Femur (tissue), 1 donor: Measurements from ENCODE around the gene PRR12.
"Not testable (repeated sequence)": the region's sequence is repeated elsewhere in the genome, so short reads cannot be mapped to it uniquely, and the experiment has no call there.

Experiments
- DNase-seq: peaks from one replicate; pipeline ENCODE4 v3.0.0-alpha.2; 2017

The PRR12 gene

DNA sequence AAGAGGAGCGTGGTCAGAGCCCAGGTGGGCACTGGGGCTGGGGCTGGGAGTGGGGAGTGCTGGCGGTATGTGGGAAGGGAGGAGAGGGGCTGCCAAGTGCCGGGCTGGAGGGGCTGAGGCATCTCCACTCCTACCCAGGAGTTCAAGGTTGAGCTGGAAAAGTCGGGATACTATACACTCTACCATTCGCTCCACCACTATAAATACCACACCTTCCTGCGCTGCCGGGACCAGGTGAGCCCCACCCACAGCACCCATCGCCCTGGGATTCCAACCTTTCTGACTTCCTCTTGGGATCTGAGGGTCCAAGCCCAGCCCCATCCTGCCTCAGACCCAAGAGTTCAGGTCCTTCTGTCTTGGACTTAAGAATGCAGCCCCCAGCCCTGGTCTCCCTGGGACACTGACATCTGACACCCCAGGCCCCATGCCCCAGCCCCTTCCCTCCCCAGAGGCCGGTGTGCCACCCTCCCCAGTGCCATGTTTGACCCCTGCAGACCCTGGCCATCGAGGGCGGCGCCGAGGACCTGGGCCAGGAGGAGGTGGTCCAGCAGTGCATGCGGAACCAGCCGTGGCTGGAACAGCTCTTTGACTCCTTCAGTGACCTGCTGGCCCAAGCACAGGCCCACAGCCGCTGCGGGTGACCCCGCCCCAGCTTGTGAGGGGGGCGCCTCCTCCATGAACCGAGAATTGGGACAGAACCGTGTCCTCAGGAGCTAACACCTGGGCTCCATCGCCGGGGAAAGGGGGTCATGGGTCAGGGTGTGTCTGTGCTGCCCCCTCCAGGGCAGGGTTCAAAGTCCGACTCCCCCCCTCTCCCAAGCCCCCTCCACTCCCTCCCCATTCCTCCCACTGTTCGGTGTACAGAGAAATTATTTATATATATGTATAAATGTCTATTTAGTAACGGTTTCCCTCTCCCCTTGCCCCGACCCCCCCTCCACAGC is 34.3 kb downstream of the PRR12 start:
- no peak for DNase-seq

DNA sequence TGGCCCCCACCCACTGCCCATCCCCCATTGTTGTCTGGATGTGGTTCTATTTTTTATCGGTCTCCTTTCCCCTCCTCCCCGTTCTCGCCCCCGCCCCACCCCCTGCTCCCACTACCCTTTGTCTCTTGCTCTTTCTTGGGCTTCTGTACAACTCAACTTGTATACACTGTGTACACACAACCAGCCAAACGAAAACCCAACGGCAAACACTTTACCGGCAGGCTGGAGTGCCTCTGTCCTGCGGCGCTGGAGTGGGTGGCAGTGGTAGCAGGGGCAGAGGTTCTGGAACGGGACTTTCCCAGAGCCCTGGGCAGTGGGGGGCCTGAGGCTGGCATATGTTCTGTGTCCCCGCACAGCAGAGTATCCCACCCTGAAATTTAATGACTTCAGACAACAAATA is 35.2 kb downstream of the PRR12 start:
- no peak for DNase-seq

DNA sequence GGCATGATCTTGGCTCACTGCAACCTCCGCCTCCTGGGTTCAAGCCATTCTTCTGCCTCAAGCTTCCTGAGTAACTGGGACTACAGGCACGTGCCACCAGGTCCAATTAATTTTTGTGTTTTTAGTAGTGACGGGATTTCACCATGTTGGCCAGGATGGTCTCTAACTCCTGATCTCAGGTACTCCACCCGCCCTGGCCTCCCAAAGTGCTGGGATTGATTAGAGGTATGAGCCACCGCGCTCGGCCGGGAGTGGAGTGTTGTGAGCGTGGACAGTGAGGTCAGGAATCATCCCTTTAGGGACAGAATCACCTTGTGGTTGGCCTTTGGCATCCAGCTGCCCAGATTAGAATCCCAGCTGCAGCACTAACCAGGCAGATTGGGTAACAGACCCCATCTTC is 38.7 kb downstream of the PRR12 start:
- DNase-seq: no peak

DNA sequence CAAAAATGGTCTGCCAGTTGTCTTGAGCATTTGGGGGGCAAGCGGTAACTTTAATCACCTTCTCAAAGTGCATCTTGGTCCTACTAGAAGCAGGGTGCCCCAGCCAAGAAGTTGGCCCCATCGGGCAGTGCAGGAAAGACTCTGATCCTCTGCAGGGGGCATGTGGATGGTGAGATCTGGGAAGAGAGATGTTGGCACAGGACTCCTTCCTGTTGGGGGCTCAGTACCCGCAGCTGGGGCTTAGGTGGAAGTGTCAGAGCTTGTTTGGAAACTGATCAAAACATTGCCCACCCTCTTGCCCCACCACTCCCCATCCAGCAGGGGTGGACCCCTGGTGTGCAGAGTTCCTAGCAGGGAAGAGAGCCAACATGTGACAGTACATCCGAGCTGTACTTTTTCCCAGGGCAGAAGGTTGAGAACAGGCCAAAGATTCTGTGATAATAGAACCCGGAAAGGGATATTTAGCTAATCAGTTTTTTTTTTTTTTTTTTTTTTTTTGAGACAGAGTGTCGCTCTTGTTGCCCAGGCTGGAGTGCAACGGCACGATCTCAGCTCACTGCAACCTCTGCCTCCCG is 40.1 kb downstream of the PRR12 start:
- no peak for DNase-seq

DNA sequence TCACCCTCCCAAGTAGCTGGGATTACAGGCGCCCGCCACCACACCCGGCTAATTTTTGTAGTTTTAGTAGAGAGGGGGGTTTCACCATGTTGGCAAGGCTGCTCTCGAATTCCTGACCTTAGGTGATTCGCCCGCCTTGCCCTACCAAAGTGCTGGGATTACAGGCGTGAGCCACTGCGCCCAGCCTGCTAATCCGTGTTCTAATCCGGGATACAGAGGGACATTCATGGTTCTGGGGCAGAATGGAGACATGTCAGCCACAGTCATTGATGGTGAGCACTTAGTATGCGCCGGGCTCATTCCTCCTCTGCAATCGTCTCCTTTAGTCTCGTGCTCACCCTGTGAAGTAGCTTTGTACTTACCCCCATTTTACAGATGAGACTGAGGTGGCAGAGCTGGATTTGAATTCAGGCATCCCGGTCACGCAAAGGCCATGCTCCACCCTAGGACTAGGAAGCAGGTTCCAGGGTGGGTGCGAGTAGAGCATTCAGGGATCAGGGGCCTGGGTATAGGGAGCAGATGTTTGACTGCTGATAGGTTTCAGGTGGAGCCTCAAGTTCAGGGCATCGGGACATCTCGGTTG is 40.7 kb downstream of the PRR12 start:
- DNase-seq: no peak

DNA sequence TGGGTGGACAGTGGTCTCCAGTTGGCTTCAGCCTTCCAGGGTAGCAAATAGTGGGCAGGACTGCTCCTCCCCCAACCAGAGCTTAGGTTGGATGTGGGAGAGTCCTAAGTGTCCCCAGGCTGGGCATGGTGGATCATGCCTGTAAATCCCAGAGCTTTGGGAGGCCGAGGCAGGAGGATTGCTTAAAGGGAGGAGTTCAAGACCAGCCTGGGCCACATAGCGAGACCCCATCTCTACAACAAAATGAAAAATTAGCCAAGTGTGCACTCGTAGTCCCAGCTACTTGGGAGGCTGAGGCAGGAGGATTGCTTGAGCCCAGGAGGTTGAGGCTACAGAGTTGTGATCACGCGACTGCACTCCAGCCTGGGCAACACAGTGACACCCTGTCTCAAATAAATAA is 41.6 kb downstream of the PRR12 start:
- DNase-seq: no peak

DNA sequence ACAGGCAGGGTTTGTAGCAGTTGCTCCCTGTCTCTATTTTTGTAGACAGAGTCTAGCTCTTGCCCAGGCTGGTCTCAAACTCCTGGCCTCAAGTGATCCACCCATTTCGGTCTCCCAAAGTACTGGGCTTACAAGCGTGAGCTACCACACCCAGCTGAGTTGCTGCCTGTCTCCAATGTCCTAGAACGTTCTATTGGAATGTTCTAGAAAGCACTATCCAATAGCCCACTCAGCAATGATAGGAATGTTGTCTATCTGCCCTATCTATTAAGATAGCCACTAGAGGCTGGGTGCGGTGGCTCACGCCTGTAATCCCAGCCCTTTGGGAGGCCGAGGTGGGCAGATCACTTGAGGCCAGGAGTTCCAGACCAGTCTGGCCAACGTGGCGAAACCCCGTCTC is 42.3 kb downstream of the PRR12 start:
- DNase-seq: not testable (repeated sequence)

DNA sequence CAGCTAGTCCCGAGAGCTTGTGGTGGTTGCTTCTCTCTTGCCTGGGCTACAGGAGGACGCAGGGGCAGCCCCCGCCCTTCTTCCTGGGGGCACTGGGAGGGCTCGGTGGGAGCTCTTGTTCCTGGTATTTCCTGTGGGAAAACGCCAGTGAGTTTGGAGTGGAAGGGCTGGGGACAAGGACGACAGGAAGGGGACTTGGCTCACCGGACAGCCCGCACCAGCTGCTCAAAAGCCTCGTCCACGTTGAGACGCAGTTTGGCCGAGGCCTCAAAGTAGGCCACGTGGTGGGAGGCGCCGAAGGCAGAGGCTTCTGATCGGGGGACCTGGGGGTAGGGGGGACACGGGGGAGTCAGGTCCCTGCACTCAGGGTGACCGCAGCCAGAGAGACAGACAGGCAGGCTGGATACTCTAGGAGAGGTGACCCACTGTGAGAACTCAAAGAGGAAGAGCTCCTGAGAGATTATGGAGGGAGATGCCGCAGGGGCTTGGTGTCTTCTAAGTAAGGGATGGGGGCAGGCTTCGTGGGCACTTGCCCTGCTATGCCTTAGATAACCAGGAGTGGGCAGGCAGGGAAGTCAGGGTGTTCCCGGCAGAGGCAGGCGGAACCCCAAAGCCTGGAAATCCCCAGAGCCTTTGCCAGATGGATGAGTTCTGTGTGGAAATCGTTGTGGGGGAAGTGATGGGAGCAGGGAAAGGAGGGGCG is 44.7 kb downstream of the PRR12 start:
- DNase-seq: no peak

DNA sequence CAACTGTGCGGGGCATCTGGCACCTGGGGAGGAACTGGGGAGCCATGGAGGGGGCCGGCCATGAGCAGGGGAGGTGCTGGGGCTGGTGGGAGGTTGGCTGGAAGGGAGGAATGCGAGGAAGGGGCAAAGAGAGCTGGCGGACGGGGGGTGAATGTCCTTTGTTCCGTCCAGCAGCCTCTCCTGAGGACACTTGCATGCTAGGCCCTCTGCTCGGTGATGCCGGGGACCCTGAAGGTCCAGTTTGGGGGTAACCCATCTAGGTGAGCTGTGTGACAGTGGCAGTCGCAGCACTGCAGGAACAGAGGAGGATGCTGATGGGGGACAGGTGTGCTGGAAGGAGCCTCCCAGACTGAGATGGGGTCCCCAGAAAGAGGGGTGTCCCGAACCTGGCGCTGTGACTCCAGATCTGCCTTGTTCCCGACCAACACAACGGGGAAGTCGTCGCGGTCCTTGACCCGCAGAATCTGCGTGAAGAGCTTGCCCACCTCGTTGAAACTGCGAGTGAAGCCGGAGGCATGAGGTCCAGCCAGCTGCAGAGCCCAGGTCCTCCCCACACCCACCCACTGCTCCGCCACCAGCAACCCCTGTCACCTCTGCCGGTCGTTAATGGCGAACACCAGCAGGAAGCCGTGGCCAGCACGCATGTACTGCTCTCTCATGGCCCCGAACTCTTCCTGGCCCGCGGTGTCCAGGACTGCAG is 45.4 kb downstream of the PRR12 start:
- DNase-seq: no peak

DNA sequence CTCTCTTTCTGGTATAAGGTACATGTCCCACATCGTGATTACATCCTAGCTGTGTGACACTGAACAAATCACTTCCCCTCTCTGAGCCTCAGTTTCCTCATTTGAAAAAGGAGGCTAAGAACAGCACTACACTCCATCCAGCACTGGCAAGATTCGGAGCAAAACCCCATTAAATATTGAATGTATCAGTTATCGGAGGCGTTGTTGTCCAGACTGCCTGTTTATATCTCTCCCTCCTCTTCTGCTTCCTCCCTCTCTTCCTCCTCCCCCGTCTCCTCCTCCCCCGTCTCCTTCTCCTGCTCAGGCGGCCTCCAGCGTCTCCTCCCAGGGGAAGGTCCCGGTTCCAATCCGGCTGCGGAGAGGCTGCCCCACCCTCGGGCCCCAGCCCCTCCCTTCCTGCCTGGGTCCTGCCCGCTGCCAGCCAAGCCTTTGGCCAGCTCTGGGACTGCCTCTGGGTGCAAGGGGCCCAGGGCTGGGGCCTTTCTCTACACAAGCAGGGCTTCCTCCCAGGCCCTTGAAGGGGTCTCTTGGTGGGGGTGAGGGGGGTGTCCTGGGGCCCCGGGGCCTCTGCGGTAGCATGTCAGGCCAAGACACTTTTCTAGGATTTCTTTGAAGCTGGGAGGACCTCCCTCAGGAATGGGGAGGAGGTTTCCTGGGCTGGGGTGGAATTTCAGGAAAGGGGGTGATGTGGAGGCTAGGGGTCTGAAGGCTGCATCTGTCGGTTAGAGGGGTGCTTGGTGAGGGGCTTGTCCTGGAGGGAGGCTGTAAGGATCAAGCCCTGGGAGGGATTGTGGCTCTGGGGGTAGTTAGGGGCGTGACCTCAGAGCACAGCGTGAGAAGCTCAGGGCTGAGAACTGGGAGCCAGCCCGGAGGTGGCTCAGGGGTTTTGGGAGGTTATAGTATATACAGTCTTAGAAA is 47.1 kb downstream of the PRR12 start:
- DNase-seq: peak; percentile 83

DNA sequence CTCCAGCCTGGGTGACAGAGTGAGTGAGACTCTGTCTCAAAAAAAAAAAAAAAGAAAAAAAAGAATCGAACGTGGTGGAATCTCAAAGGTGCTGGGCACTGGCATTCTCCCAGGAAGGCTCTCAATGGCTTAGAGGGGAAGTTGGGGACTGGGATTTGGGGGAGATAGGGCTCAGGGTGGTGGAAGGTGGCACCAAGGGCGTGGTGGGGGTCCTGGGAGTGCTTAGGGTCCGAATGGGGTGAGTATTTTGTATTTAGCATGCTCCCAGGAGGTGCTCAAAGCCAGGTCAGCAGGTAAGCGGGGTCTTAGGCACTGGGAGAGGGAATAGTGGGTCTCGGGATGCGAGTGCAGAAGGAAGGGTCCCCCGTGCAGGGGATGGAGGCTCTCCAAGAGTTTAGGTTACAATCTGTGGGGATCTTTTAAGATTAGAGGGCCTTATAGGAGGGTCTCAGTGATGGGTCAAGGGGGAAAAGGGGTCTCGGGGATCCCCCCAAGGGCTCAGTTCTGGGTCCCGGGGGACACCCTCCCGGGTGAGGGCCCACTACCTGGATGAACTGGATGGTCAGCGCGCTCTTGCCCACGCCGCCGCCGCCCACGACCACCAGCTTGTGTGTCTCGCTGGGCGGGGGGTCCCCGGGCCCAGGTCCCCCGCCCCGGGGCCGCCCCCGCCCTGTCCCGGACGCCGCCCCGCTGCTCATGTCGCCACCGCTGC is 48.6 kb downstream of the PRR12 start:
- no peak for DNase-seq

DNA sequence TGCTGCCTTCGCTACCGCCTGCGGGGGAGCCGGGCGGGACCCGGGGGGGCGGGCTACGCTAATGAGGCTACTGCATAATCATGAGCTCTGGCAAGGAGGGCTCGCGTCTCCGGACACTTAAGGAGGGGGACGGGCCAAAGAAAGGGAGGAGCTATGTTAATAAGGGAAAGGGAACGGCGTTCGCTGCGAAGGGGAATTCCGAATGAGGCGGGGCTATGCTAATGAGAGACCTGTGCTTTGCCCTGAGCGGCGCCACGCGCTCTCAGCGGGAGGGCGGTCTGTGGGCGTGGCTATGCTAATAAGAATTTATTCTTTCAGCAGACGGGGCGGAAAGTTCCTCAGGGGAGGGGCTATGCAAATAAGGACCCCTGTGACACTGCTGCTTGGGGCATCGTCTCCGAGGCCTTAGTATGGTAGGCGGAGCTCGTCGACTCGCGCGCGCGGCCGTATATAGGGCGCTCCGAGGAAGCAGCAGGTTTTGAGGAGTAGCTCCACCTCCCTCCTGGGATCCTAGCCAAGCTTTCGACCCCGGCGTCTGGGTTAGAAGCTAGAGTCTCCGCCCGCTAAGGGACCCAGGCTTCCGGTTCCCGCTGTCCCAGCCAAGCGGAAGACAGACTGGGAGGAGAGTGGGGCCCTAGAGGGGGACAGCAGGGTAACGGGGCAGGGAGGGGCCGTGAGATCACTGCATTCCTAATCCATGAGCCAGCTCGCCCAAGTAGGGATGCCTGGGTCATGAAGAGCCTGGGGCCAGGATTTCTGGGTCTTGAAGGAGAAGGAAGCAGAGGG is 49.3 kb downstream of the PRR12 start, which contains the start of gene RRAS:
RRAS (minus strand) TSS at position 31 of the 786 bp plus-strand sequence. CDS start 45 bp downstream, outside the sequence.
- DNase-seq: peak; percentile 100

DNA sequence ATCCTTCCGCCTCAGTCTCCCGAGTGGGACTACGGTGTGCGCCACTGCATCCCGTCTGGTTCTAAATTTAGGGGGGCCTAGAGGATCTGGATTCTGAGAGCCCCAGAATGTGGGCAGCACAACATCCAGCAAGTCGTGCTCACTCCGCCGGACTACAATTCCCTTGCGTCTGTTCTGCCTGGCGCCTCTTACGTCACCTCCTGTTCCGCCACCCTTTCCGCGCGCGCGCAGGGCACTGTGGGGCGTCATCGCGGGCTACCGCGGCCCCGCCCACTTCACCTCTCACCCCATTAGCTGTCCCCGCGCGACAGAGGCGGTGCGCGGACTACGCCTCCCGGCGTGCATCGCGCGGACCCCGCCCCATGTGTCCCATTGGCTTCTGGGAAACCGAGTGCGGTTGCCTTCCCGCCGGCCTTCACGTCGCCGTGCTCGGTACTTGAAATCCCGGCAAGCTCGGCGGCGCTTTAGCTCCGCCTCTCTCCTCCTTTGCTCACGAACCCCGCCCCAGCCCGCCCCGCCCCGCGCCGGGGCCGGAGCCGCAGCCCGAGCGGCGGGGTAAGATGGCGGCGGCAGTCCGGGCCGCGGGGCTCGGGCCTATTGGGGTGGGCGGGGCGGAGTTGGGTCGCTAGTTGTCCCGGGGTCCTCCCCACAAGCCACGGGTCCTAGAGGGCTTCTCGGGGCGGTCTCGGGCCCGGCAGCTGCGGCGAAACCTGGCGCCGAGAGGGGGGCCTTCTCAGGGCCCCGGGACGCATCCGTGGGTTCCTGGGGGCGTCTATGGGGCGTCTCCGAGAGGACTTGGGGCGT is 50.9 kb downstream of the PRR12 start, which contains the start of gene SCAF1:
SCAF1 (plus strand) TSS at position 522 of the 804 bp plus-strand sequence. CDS start 2,818 bp downstream, outside the sequence.
- peak; percentile 100 for DNase-seq

DNA sequence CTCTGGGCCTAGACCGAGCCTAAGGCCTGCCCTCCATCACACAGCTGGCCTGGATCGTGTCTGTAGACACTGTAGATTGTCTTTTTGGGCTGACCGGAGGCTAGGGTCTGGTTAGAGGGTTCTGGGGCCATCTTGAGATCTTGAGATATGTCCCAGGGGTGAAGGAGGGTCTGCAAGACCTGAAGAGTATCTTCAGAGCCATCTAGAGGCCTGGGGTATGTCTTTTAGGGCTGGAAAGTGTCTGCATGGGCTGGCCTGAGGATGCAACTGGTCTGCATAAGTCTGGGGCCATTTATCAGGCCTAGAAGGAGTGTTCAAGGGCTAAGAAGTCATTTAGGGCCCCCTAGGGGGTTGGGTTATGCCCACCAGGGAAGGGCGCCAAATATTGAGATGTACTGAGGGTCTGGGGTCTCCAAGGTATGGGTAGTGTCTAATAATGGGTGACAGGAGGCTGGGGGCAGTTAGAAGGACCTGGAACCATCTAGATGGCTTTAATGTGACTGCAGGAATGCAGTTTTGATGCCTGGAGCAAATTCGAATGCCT is 51.6 kb downstream of the PRR12 start:
- DNase-seq: no peak

DNA sequence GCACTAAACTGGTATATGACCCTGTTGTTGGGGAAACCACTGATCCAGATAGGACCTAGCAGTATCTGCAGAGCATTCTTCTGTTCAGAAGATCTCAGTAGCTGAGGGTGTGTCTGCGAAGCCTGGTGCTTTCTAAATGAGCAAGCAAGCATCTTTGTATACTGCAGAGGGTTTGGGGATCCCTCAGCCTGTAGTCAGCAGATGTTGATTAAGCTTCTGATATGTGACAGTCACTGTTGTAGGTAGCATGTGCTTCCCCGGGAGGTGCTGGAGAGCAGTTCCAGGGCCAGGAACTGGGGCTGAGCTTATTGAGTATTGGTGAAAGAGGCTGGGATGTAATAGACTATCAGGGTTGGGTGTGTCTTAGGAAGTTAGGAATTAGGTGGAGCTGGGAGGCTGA is 52.5 kb downstream of the PRR12 start:
- DNase-seq: no peak

DNA sequence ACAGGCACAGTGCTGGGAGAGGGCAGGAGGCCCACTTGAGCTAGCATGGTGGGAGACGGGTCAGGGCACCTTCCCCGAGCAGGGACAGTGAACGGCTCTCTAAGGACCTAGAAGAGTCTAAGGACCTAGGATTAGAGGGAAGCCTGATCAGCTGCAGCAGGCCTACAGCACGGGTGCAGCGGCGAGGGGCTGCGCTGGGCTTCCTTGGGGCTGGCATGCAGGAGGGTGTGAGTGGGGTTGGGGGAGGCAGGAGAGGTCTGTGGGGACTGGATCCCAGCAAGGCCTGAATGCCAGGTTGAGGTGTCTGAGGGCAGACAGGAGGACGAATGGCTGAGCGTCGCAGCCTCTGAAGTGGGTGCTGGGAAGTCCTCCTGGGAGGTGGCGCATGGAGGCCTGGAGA is 54.6 kb downstream of the PRR12 start:
- DNase-seq: no peak

DNA sequence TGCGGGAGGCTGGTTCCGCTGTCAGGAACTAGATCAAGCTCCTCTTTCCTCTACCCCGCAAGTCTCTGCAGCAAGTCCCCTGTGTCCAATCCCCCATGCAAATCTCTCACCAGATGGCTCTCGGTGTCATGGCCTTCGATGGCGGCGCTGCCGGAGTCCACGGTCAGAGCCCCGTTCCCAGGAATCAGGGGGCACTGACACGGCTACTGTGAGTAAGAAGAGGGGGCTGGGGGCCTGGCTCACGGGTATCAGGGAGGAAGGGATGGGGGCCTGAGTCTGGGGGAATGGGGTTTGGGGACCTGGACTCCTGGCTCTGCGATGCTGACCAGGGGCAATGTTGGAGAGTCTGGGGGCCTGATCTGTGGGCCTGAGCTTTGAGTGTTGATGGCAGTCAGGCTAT is 55.0 kb downstream of the PRR12 start:
- no peak for DNase-seq

DNA sequence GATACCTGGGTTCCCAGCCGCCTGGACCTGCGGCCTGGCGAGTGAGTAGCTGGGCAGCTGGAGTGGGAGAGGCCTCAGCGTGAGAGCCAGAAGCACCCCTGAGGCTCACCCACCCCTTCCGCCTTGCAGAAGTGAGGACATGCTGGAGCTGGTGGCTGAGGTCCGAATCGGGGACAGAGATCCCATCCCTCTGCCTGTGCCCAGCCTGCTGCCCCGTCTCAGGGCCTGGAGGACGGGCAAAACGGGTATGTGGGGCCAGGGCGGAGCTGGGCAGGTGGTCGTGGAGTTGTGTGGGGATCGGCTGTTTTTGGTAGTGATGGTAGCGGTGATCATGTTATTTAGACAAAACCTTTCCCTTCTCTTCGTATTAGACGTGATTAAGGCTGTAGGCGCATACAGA is 55.6 kb downstream of the PRR12 start:
- DNase-seq: no peak
